Testis (tissue), 2 donors: ENCODE data around the gene BAIAP3.

Experiments
- CTCF ChIP-seq, 3 experiments: fragments of 450-650 bp in 2 of 3; fragments of 200-600 bp in 1 of 3; sonication (generic) in 1 of 3; IDR thresholded peaks; one replicate each; pipeline ENCODE4 v1.5.1; 2016 to 2019; ENCODE audit warnings: antibody characterized with exemption in 3 of 3, mild to moderate bottlenecking in 2 of 3, moderate library complexity in 1 of 3
- POLR2A ChIP-seq: fragments of 450-650 bp; IDR thresholded peaks from one replicate; pipeline ENCODE4 v1.6.1; 2017; ENCODE audit warnings: antibody characterized with exemption, mild to moderate bottlenecking, moderate library complexity

DNA sequence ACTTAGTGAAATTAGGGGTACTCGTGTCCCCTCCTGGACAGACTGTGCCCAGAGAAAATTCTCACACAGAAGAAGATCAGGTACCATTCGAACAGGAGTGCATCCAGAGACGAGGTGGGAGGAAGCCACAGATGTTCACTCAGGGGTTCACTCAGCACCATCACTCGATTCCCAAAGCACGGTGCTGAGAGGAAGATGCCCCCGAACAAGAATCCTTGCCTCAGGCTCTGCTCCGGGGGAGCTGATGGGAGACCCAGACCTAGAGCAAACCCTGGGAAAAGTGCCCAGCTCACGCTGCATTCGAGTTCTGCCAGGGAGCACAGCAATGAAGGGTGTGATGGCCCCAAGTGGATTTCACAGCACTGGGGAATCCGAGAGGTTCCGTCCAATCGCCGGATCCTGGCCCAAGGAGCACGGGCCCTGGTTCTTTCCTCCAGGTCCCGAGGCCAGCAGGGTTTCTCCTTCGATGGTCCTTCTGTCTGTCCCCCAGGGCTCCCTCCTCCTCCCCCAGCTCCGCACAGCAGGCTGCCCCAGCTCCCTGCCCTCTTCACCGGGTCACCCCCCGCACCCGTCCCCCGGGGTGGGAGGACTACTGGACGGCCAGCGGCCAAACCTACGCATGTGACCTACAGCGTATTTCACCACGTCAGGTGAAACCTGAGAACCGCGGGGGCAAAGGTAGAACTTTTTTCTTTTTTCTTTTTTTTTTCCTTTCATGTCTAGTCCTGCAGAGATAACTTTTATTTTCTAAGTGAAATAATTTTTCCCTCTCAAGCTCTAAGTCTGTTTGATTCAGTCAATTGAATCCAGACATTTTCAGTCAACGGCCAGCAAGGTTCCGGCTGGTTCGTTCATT lies 34.2 kb upstream of the BAIAP3 start:
- TF ChIP-seq CTCF (IDR thresholded peaks at IDR 0.05), result no peak
- TF ChIP-seq POLR2A, result no peak
